Measurements from ENCODE around the gene F7.

- TF ChIP-seq POLR2A (IDR thresholded peaks at IDR 0.05): no peak
- TF ChIP-seq CTCF (IDR thresholded peaks at IDR 0.05): no peak
These were observed 20.9 kb downstream of the F7 start for GRCh38 chr13:113126265-113127150.
